A673 (cell line): Measurements from ENCODE around the gene CYP11A1. TPM values are rescaled to one million over a fixed set of nuclear protein-coding genes. Genes with fewer than 3 reads are reported as not detected.

ENCODE experiments used
- BruUV-seq: library from RNA; stranded (reverse); fragments of 400-500 nt; replicated peaks from 2 replicates; lab custom pipeline; 2021; lab: Mats Ljungman, UMichigan
- CTCF ChIA-PET: fragments of 300-600 bp; sonication (Branson Sonifier 250); formaldehyde crosslinking; loops from one replicate; lab custom pipeline; 2022; ENCODE audit warnings: antibody characterized with exemption; lab: Charles Lee
- POLR2A ChIA-PET: fragments of 300-600 bp; sonication (Branson Sonifier 250); formaldehyde crosslinking; loops from one replicate; lab custom pipeline; 2022; ENCODE audit warnings: antibody characterized with exemption; ENCODE audit not compliant: low non-redundant PET; lab: Charles Lee
- DNase-seq: peaks from one replicate; pipeline ENCODE4 v3.0.0-alpha.2; 2015; ENCODE audit warnings: low spot score
- H3K27ac ChIP-seq: fragments of 200-600 bp; sonication (generic); 2 replicates; pipeline ENCODE4 v1.5.1; 2016; ENCODE audit warnings: mixed run types, low read depth, mild to moderate bottlenecking, mixed read lengths, antibody characterized with exemption, low read length; ENCODE audit not compliant: poor library complexity, severe bottlenecking
- H3K27me3 ChIP-seq: fragments of 200-600 bp; sonication (generic); replicated peaks from 2 replicates; pipeline ENCODE4 v1.6.1; 2017; ENCODE audit warnings: mixed run types, low read depth, mild to moderate bottlenecking, mixed read lengths, antibody characterized with exemption, low read length; ENCODE audit not compliant: insufficient read depth, poor library complexity
- H3K36me3 ChIP-seq: fragments of 200-600 bp; sonication (generic); 2 replicates; pipeline ENCODE4 v1.6.1; 2016; ENCODE audit warnings: mixed run types, mild to moderate bottlenecking, mixed read lengths, antibody characterized with exemption, low read length; ENCODE audit not compliant: insufficient read depth, poor library complexity, severe bottlenecking
- H3K4me1 ChIP-seq: fragments of 200-600 bp; sonication (generic); 2 replicates; pipeline ENCODE4 v1.6.1; 2017; ENCODE audit warnings: mixed run types, mild to moderate bottlenecking, mixed read lengths, antibody characterized with exemption, low read length; ENCODE audit not compliant: insufficient read depth, poor library complexity, severe bottlenecking
- H3K4me3 ChIP-seq: fragments of 200-600 bp; sonication (generic); 2 replicates; pipeline ENCODE4 v1.5.1; 2016; ENCODE audit warnings: low read depth, mixed run types, mild to moderate bottlenecking, mixed read lengths, low read length; ENCODE audit not compliant: poor library complexity, severe bottlenecking
- H3K9me3 ChIP-seq: fragments of 200-600 bp; sonication (generic); 2 replicates; pipeline ENCODE4 v1.6.1; 2016; ENCODE audit warnings: mixed run types, low read depth, mild to moderate bottlenecking, mixed read lengths, antibody characterized with exemption, low read length; ENCODE audit not compliant: poor library complexity, severe bottlenecking
- EZH2 ChIP-seq: fragments of 200-600 bp; sonication (generic); IDR thresholded peaks from 2 replicates; pipeline ENCODE4 v1.6.1; 2017; ENCODE audit warnings: borderline replicate concordance, low read depth, mild to moderate bottlenecking, mixed read lengths, antibody characterized with exemption, low read length; ENCODE audit not compliant: poor library complexity, severe bottlenecking
- intact Hi-C: fragments of 100-400 bp; cut with micrococcal nuclease; formaldehyde crosslinking; loops from one replicate; pipeline ENCODE4 v1.10.0; 2022; ENCODE audit not compliant: unreplicated experiment
- total RNA-seq: library from RNA; stranded (reverse); gene quantifications from 2 replicates; pipeline ENCODE4 v1.2.3, GENCODE V29; 2021
- TF ChIP-seq, protein P1 (sequence below): fragments of 300-800, 200-600 bp; sonication (generic); conservative IDR thresholded peaks from 2 replicates; pipeline ENCODE4 v1.5.1; 2017; ENCODE audit warnings: low read depth, mild to moderate bottlenecking, antibody characterized with exemption, low read length, moderate library complexity, mixed read lengths

The CYP11A1 gene
- total RNA-seq, 1 experiment from 2014 or later = not detected

- H3K27ac ChIP-seq = no peak overlapping the region
- H3K4me1 ChIP-seq = peaks cover 7% of the 10 kb centered on the region
- intact Hi-C loops = no loop called here
- peaks cover 8% of the 10 kb centered on the region for H3K27me3 ChIP-seq
- H3K4me3 ChIP-seq = no peak overlapping the region
- ChIA-PET POLR2A (no interaction called here), CTCF (no interaction called here)
- no peaks in the 10 kb centered on the region for H3K36me3 ChIP-seq
- TF ChIP-seq, protein P1, sequence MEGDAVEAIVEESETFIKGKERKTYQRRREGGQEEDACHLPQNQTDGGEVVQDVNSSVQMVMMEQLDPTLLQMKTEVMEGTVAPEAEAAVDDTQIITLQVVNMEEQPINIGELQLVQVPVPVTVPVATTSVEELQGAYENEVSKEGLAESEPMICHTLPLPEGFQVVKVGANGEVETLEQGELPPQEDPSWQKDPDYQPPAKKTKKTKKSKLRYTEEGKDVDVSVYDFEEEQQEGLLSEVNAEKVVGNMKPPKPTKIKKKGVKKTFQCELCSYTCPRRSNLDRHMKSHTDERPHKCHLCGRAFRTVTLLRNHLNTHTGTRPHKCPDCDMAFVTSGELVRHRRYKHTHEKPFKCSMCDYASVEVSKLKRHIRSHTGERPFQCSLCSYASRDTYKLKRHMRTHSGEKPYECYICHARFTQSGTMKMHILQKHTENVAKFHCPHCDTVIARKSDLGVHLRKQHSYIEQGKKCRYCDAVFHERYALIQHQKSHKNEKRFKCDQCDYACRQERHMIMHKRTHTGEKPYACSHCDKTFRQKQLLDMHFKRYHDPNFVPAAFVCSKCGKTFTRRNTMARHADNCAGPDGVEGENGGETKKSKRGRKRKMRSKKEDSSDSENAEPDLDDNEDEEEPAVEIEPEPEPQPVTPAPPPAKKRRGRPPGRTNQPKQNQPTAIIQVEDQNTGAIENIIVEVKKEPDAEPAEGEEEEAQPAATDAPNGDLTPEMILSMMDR = no peak
- TF ChIP-seq EZH2 = no peak
- no TSS peak for BruUV-seq
- no peak for DNase-seq
- H3K9me3 ChIP-seq = no peaks in the 10 kb centered on the region
Observed at GRCh38 chr15:74376825-74377581, 9.6 kb upstream of the CYP11A1 start.

DNA sequence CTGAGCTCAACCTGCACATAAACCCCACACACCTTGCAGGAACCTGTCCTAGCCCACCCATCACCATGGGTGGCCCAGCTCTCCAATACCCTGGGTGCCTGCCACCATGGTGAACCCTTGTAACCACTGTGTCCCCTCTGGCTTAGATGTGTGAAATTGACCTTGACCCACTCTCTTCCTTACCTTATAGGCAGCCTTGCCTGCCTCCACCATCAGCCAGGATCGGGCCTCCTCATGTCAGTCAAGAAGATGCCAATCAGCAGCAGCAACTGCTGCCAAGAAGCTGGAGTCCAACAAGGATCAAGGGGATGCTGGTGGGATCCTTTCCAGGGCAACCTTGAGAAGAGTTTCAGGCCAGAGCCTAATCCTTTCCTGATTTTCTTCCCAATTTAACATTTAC is 8.8 kb upstream of the CYP11A1 start:
- ChIA-PET CTCF (interaction anchor here (1.0 kb wide), 1 partner anchor 393 kb away, joined by 3 read pairs; no protein-coding TSS in a partner anchor), POLR2A (no interaction called here)
- Histone ChIP-seq H3K4me3 (no peak overlapping the region), H3K27me3 (peaks cover 15% of the 10 kb centered on the region), H3K9me3 (no peaks in the 10 kb centered on the region), H3K4me1 (peaks cover 7% of the 10 kb centered on the region), H3K36me3 (no peaks in the 10 kb centered on the region), H3K27ac (no peak overlapping the region)
- no TSS peak for BruUV-seq
- no peak for TF ChIP-seq EZH2
- TF ChIP-seq, protein P1 = no peak
- no peak for DNase-seq
- intact Hi-C loops = no loop called here

DNA sequence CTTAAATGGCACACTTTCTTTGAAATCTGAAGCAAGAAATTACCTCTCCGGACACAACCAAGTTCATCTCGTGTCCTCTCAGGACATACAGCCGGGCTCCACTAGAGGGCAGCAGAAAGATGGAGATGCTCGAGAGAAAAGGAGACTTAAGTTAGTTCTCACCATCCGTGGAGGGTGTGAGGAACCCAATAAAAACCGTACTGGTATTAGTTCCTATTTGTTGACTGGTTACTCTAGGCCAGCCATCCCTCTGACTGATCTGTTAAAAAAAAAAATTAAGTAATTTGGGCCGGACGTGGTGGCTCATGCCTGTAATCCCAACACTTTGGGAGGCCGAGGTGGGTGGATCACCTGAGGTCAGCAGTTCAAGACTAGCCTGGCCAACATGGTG is 7.9 kb upstream of the CYP11A1 start:
- ChIA-PET CTCF (no interaction called here), POLR2A (no interaction called here)
- Histone ChIP-seq H3K27ac (no peak overlapping the region), H3K27me3 (peaks cover 25% of the 10 kb centered on the region), H3K4me3 (no peak overlapping the region), H3K9me3 (no peaks in the 10 kb centered on the region), H3K4me1 (peaks cover 7% of the 10 kb centered on the region), H3K36me3 (no peaks in the 10 kb centered on the region)
- BruUV-seq = no TSS peak
- TF ChIP-seq EZH2 = no peak
- TF ChIP-seq, protein P1 = peak; percentile 89
- peak; percentile 89 for DNase-seq
- intact Hi-C loops = loop anchor here (2.0 kb wide), 3 partner anchors 64 to 258 kb away; no protein-coding TSS in a partner anchor
